BE2C (cell line): Measurements from ENCODE around the gene HMGA1.

Experiments
- DNase-seq: peaks from one replicate; pipeline ENCODE4 v3.0.0-alpha.2; 2020
- H3K27me3 ChIP-seq: fragments of 250-450 bp; sonication (Bioruptor Pico); 2 replicates; pipeline ENCODE4 v1.5.1; 2020; ENCODE audit warnings: mild to moderate bottlenecking
- H3K36me3 ChIP-seq: fragments of 250-450 bp; sonication (Bioruptor Pico); 2 replicates; pipeline ENCODE4 v1.5.1; 2020; ENCODE audit warnings: mild to moderate bottlenecking
- H3K4me1 ChIP-seq: fragments of 250-450 bp; sonication (Bioruptor Pico); 2 replicates; pipeline ENCODE4 v1.5.1; 2020
- H3K4me3 ChIP-seq: 2 replicates; pipeline ENCODE4 v1.5.1; 2011; ENCODE audit warnings: low read depth, low read length
- H3K9me3 ChIP-seq: fragments of 250-450 bp; sonication (Bioruptor Pico); 2 replicates; pipeline ENCODE4 v1.5.1; 2020
- CTCF ChIP-seq: IDR thresholded peaks from 2 replicates; pipeline ENCODE4 v1.5.1; 2012; ENCODE audit warnings: mild to moderate bottlenecking, low read depth, low read length

Gene HMGA1

GRCh38 chr6:34196116-34196832 is 40.4 kb upstream of the HMGA1 start:
- no peaks in the 10 kb centered on the region for H3K4me1 ChIP-seq
- H3K36me3 ChIP-seq, result no peaks in the 10 kb centered on the region
- H3K9me3 ChIP-seq, result no peaks in the 10 kb centered on the region
- H3K4me3 ChIP-seq, result peak overlapping the region; percentile 65
- DNase-seq, result peak; percentile 87
- peak; percentile 87 for TF ChIP-seq CTCF
- no peaks in the 10 kb centered on the region for H3K27me3 ChIP-seq

GRCh38 chr6:34196833-34197195 is 39.9 kb upstream of the HMGA1 start:
- Histone ChIP-seq H3K27me3 (no peaks in the 10 kb centered on the region), H3K4me3 (peak overlapping the region; percentile 65)
- no peak for DNase-seq

GRCh38 chr6:34200340-34200971 is 36.2 kb upstream of the HMGA1 start:
- H3K36me3 ChIP-seq, result no peaks in the 10 kb centered on the region
- no peak for DNase-seq
- no peak overlapping the region for H3K4me3 ChIP-seq
- TF ChIP-seq CTCF, result no peak
- no peaks in the 10 kb centered on the region for H3K27me3 ChIP-seq
- H3K4me1 ChIP-seq, result no peaks in the 10 kb centered on the region
- H3K9me3 ChIP-seq, result no peaks in the 10 kb centered on the region

More at GRCh38 chr6:34196833-34197195, 39.9 kb upstream of the HMGA1 start:
- TF ChIP-seq CTCF, result no peak
- Histone ChIP-seq H3K36me3 (no peaks in the 10 kb centered on the region), H3K4me1 (no peaks in the 10 kb centered on the region), H3K9me3 (no peaks in the 10 kb centered on the region)

- TF ChIP-seq CTCF, result no peak
- DNase-seq, result no peak
Measured at GRCh38 chr6:34201455-34202107, 35.1 kb upstream of the HMGA1 start.

GRCh38 chr6:34202329-34203201 is 34.1 kb upstream of the HMGA1 start:
- Histone ChIP-seq H3K9me3 (no peaks in the 10 kb centered on the region), H3K4me1 (no peaks in the 10 kb centered on the region), H3K27me3 (no peaks in the 10 kb centered on the region), H3K36me3 (no peaks in the 10 kb centered on the region), H3K4me3 (no peak overlapping the region)
- no peak for TF ChIP-seq CTCF
- DNase-seq, result peak; percentile 31

More at GRCh38 chr6:34201455-34202107, 35.1 kb upstream of the HMGA1 start:
- Histone ChIP-seq H3K36me3 (no peaks in the 10 kb centered on the region), H3K4me1 (no peaks in the 10 kb centered on the region), H3K27me3 (no peaks in the 10 kb centered on the region), H3K9me3 (no peaks in the 10 kb centered on the region), H3K4me3 (no peak overlapping the region)
